Subcutaneous abdominal adipose tissue (tissue), 5 donors: ENCODE results near the gene ETV3L.

Source experiments
- H3K27ac ChIP-seq: one replicate; pipeline ENCODE4 v1.7.0; 2013; ENCODE audit warnings: low read depth, mild to moderate bottlenecking, inconsistent platforms, low read length, moderate library complexity
- H3K27me3 ChIP-seq, 5 donors: one replicate each; pipeline ENCODE4 v1.7.0; 2013; ENCODE audit warnings: low read length in 5 of 5, inconsistent platforms in 1 of 5; ENCODE audit not compliant: control insufficient read depth in 5 of 5, insufficient read depth in 4 of 5
- H3K36me3 ChIP-seq, 5 donors: one replicate each; pipeline ENCODE4 v1.7.0; 2013; ENCODE audit warnings: low read length in 5 of 5; ENCODE audit not compliant: control insufficient read depth in 5 of 5, insufficient read depth in 5 of 5
- H3K4me1 ChIP-seq, 5 donors: one replicate each; pipeline ENCODE4 v1.7.0; 2013; ENCODE audit warnings: low read length in 5 of 5, mild to moderate bottlenecking in 3 of 5, moderate library complexity in 1 of 5; ENCODE audit not compliant: control insufficient read depth in 5 of 5, insufficient read depth in 5 of 5
- H3K4me3 ChIP-seq, 5 donors: one replicate each; pipeline ENCODE4 v1.7.0; 2013; ENCODE audit warnings: low read length in 5 of 5, low read depth in 1 of 5
- H3K9ac ChIP-seq, 5 donors: one replicate each; pipeline ENCODE4 v1.7.0; 2013; ENCODE audit warnings: low read length in 5 of 5, mild to moderate bottlenecking in 4 of 5, moderate library complexity in 3 of 5
- H3K9me3 ChIP-seq, 5 donors: one replicate each; pipeline ENCODE4 v1.7.0; 2013; ENCODE audit warnings: low read length in 5 of 5; ENCODE audit not compliant: control insufficient read depth in 5 of 5
- donor health status: healthy.
- donor health status: healthy.
- donor health status: healthy.
- donor health status: healthy.
- donor health status: healthy.

Gene ETV3L

DNA sequence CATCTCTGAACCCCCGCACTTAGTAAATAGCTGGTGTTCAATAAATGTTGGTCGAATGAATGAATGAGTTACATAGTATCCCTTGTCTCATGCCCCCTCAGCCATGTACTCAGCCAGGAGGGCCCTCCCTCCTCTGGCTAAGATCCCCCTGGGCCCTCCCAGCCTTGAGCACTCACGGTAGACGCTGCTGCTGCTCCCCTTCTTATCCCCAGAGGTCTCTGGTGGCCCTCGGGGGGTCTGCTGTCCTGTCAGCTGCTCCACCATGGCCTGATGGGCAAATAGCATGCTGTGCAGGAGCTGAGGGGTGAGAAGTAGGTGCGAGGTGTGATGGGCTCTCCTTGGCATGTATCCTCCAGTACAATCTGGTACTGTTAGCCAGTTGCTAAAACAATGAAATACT, 1.9 kb downstream of the ETV3L start:
- Histone ChIP-seq H3K4me1 (peaks cover 4 to 27% (median 16%) of the 10 kb centered on the region in 5 donors), H3K4me3 (no peak overlapping the region), H3K27ac (no peak overlapping the region), H3K36me3 (no peaks in the 10 kb centered on the region), H3K9me3 (no peaks in the 10 kb centered on the region), H3K9ac (no peak overlapping the region), H3K27me3 (no peaks in the 10 kb centered on the region)

DNA sequence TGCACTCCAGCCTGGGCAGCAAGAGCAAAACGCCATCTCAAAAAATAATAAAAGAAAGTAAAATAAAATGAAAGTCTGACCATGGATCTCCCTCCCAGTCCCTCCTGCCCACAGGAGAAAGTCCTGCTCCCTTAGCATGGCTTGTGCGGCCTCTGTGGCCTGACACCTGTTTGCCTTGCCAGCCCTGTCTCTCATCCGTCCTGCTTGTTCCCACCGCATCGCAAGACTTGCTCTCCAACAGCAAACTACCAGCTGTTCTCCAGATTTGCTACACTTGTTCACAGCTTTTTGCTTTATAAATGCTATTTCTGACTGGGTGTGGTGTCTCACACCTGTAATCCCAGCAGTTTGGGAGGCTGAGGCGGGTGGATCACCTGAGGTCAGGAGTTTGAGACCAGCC, 2.7 kb downstream of the ETV3L start:
- H3K9ac ChIP-seq = no peak overlapping the region
- H3K27ac ChIP-seq = no peak overlapping the region
- H3K4me3 ChIP-seq = no peak overlapping the region
- H3K27me3 ChIP-seq = no peaks in the 10 kb centered on the region
- no peaks in the 10 kb centered on the region for H3K9me3 ChIP-seq
- peaks cover 4 to 30% (median 21%) of the 10 kb centered on the region in 5 donors for H3K4me1 ChIP-seq
- H3K36me3 ChIP-seq = no peaks in the 10 kb centered on the region

DNA sequence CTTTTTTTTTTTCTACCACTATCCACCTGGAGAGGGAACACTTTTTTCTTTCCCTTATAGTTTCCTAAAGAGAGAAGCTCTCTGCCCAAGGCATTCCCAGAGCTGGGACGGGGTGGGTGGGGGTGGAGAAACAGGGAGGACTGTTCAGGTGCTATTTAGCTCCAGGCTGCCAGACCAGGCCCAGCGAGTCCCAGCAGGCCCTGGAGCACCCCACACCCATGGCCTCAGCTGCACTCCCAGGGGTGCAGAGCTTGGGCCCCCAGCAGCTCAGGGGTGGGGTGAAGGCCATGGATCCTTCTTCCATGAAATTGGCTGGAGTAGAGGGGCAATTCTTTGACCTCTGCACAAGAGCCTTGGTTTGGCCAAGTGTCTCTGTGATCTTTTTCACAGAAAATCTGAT, 4.1 kb downstream of the ETV3L start:
- no peak overlapping the region for H3K27ac ChIP-seq
- no peaks in the 10 kb centered on the region for H3K36me3 ChIP-seq
- no peak overlapping the region for H3K4me3 ChIP-seq
- H3K4me1 ChIP-seq = peaks cover 4 to 43% (median 30%) of the 10 kb centered on the region in 5 donors
- H3K9ac ChIP-seq = no peak overlapping the region
- H3K9me3 ChIP-seq = no peaks in the 10 kb centered on the region
- H3K27me3 ChIP-seq = no peaks in the 10 kb centered on the region

DNA sequence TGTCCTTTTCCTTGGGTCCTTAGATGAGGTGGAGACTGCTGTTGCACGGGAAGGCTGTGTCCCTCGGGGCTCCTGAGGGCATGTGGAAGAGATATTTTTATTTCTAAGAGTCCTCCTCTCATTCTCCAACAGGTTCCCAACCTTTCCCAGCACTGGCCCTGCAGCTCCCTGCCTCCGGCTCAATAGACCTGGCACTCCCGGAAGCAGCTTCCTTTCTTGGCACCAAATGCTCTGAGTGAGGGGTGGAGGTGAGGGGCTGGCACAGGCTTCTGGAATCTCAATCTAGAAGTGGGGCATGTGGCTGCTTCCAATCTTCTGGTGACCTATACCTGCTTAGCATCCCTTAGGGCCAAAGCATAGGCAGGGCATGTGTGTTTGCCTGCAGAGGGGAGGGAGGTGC, 4.5 kb downstream of the ETV3L start:
- Histone ChIP-seq H3K4me1 (peaks cover 7 to 48% (median 34%) of the 10 kb centered on the region in 5 donors), H3K27me3 (no peaks in the 10 kb centered on the region), H3K27ac (no peak overlapping the region), H3K4me3 (no peak overlapping the region), H3K9ac (no peak overlapping the region), H3K9me3 (no peaks in the 10 kb centered on the region), H3K36me3 (no peaks in the 10 kb centered on the region)

DNA sequence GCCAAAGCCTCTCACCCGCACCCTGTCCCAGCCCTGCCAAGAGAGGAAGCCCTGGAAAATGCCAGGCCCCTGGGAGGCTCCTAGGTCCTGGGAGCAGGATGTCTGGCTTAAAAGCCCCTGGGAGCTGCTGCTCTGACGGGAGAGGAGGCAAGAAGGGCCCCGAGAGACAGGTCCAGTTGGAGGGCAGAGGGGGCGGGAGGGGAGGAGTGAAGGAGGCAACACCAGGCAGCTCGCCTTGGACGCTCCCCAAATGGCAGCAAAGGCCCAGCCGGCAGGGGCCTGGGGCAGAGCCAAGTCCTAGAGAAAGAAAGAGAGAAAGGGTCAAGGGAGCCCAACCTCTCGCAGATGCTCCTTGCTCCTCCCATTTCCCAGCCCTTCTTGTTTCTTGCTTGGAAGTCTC, 6.8 kb downstream of the ETV3L start:
- H3K27me3 ChIP-seq = no peaks in the 10 kb centered on the region
- H3K9ac ChIP-seq = peak overlapping the region in 1 of 5 donors; percentile 17
- H3K36me3 ChIP-seq = no peaks in the 10 kb centered on the region
- no peaks in the 10 kb centered on the region for H3K9me3 ChIP-seq
- H3K27ac ChIP-seq = peak overlapping the region; percentile 69
- H3K4me1 ChIP-seq = peaks cover 7 to 51% (median 34%) of the 10 kb centered on the region in 5 donors
- H3K4me3 ChIP-seq = no peak overlapping the region

DNA sequence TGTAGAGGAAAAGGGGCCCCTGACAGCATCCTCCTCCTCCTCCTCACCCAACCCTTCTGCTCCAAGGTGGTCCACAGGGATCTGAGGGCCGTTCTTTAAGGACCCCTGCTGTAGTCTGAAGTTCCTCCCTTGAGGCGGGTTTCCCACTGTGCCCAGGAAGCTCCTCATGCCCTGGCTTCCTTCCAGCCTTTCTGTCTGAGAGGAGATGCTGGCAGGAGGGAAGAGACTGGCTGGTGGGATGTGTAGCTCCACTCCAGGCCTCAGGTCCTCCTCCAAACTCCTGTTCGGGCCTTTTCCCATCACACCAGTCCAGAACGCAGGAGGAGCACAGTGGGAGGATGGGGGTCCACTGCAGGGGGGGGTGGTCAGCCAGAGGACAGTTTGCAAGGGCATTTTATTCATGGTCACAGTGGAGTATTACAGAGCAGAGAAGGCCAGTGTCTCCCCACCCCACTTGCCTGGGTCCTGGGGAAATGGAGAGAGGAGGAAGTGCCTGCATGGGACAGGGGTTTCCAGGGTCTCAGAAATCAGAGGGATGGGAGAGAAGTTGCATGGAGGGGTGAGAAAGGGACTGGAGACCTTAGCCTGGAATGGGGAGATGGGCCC, 7.8 kb downstream of the ETV3L start:
- Histone ChIP-seq H3K4me1 (peaks cover 7 to 51% (median 34%) of the 10 kb centered on the region in 5 donors), H3K27me3 (no peaks in the 10 kb centered on the region), H3K27ac (peak overlapping the region; percentile 69), H3K9ac (peak overlapping the region in 1 of 5 donors; percentile 14), H3K36me3 (no peaks in the 10 kb centered on the region), H3K4me3 (no peak overlapping the region), H3K9me3 (no peaks in the 10 kb centered on the region)

DNA sequence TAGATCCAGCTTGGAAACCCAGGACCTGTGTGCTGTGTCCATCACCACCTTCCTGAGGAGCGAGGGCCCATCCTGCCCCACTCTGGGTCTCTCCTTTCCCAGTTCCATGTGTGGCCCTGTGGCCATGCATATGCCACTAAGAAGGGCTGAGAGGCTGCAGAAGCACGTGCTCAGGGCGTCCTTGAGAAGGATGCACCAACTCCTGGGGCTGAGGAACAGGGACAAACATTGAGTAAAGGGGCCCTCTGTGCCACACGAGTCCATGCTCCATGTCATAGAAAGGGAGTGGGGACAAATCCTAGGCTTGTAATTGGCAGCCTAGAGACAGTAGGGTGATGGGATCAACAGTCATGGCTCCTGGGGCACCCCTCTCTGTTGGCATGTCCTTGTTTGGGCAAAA, 8.4 kb downstream of the ETV3L start:
- Histone ChIP-seq H3K9ac (no peak overlapping the region), H3K27me3 (no peaks in the 10 kb centered on the region), H3K4me3 (no peak overlapping the region), H3K9me3 (no peaks in the 10 kb centered on the region), H3K36me3 (no peaks in the 10 kb centered on the region), H3K27ac (peak overlapping the region; percentile 64), H3K4me1 (peaks cover 7 to 51% (median 34%) of the 10 kb centered on the region in 5 donors)

DNA sequence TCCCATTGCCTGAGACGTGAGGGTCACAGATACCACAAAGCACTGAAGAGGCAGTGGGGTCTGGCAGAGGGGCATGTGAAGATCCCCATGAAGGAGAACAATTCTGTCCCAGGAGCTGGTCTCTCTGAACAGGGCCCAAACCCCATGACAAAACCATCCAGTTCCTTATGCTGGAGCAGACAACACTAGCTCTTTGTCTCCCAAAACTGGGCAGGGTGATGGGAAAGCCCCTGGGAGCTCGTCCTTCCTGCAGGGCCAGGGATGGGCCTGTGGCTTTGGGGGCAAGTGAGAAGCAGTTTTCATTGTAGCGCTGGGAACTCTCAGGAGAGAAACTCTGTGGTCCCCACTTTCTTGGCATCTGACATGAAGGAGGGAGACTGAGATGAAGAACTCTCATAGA, 8.8 kb downstream of the ETV3L start:
- peak overlapping the region; percentile 64 for H3K27ac ChIP-seq
- H3K4me3 ChIP-seq = no peak overlapping the region
- no peaks in the 10 kb centered on the region for H3K9me3 ChIP-seq
- H3K4me1 ChIP-seq = peaks cover 7 to 51% (median 34%) of the 10 kb centered on the region in 5 donors
- H3K9ac ChIP-seq = no peak overlapping the region
- no peaks in the 10 kb centered on the region for H3K27me3 ChIP-seq
- H3K36me3 ChIP-seq = no peaks in the 10 kb centered on the region

DNA sequence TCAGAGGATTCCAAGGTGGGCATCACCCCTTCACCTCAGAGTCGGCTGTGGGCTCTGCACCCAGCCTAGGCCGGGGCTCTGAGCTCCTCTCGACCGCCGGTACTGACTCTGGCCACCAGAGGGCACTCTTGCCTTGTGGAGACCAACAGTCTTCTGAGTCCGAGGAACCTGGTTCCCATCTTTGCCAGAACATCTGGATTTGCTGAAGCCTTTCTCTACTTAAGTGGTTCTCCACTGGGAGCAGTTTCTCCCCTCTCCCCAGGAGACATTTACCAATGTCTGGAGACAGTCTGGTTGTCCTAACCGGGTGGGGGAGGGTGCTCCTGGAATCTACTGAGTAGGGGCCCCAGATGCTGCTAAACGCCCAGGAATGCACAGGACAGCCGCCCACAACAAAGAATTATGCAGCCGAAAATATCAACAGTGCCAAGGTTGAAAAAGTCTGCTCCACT, 9.4 kb downstream of the ETV3L start:
- Histone ChIP-seq H3K27ac (peak overlapping the region; percentile 64), H3K4me3 (no peak overlapping the region), H3K9ac (no peak overlapping the region), H3K36me3 (no peaks in the 10 kb centered on the region), H3K9me3 (no peaks in the 10 kb centered on the region), H3K27me3 (no peaks in the 10 kb centered on the region), H3K4me1 (peaks cover 9 to 46% (median 33%) of the 10 kb centered on the region in 5 donors)

DNA sequence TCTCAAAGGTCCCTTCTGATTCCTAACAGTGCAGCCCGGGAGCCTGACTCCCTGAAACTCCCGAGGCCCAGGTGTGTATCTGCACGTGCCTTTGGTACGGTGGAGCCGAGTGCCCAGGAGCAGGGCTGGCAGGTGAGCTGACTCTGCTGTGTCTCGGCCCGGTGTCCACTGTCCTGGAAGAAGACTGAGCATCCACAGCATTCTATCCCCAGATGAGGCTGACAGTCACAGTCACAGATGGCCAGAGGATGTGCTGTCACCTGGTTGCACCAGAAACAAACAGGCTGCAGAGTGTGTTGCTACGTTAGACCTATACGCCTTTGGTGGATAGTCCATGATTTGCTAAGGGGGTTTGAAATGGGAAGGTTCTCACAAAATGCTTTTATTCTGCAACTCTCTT, 9.8 kb downstream of the ETV3L start:
- Histone ChIP-seq H3K27me3 (no peaks in the 10 kb centered on the region), H3K36me3 (no peaks in the 10 kb centered on the region), H3K27ac (peak overlapping the region; percentile 64), H3K9me3 (no peaks in the 10 kb centered on the region), H3K4me1 (peaks cover 9 to 42% (median 30%) of the 10 kb centered on the region in 5 donors), H3K9ac (no peak overlapping the region), H3K4me3 (no peak overlapping the region)
